H1 (cell line): ENCODE measurements around the gene CD44. TPM values are rescaled to one million over a fixed set of nuclear protein-coding genes. Genes with fewer than 3 reads are reported as not detected.

Experiments
- CTCF ChIA-PET: fragments of 300-600 bp; sonication (Branson Sonifier 250); formaldehyde crosslinking; loops from one replicate; lab custom pipeline; 2021; ENCODE audit not compliant: partially characterized antibody; lab: Charles Lee
- POLR2A ChIA-PET: fragments of 300-600 bp; sonication (Branson Sonifier 250); formaldehyde crosslinking; loops from one replicate; lab custom pipeline; 2021; ENCODE audit warnings: inconsistent platforms; ENCODE audit not compliant: partially characterized antibody; lab: Charles Lee
- DNase-seq, 2 experiments: peaks; one replicate each; pipeline versions ENCODE4 v3.0.0 to v3.0.0-alpha.2; 2010 to 2022; ENCODE audit warnings: low spot score in 2 of 2, low read depth in 1 of 2, mixed read lengths in 1 of 2
- FAIRE-seq: peaks from 2 replicates; lab custom pipeline; 2011; peaks lifted over from hg19 to GRCh38; lab: Jason Lieb, UNC
- H2AFZ ChIP-seq: 2 replicates; pipeline ENCODE4 v1.8.1; 2012; ENCODE audit warnings: low read length, inconsistent platforms
- H2AK5ac ChIP-seq: 2 replicates; pipeline ENCODE4 v1.6.1; 2013; ENCODE audit warnings: low read depth, low read length
- H2BK120ac ChIP-seq: replicated peaks from 2 replicates; pipeline ENCODE3; 2013; ENCODE audit warnings: low read depth, low read length, inconsistent platforms
- H2BK12ac ChIP-seq: 2 replicates; pipeline ENCODE4 v1.6.1; 2013; ENCODE audit warnings: low read depth, low read length
- H2BK15ac ChIP-seq: 2 replicates; pipeline ENCODE4 v1.6.1; 2013; ENCODE audit warnings: low read length
- H2BK20ac ChIP-seq: 2 replicates; pipeline ENCODE4 v1.6.1; 2013; ENCODE audit warnings: low read length
- H2BK5ac ChIP-seq: 2 replicates; pipeline ENCODE4 v1.6.1; 2013; ENCODE audit warnings: low read depth, low read length
- H3K14ac ChIP-seq: 2 replicates; pipeline ENCODE4 v1.6.1; 2013; ENCODE audit warnings: inconsistent platforms; ENCODE audit not compliant: insufficient read length
- H3K18ac ChIP-seq: 2 replicates; pipeline ENCODE4 v1.6.1; 2013; ENCODE audit warnings: low read length; ENCODE audit errors: extremely low read depth
- H3K23ac ChIP-seq: 2 replicates; pipeline ENCODE4 v1.6.1; 2013; ENCODE audit warnings: inconsistent platforms; ENCODE audit not compliant: insufficient read length
- H3K23me2 ChIP-seq: 2 replicates; pipeline ENCODE4 v1.6.1; 2013; ENCODE audit warnings: low read depth, low read length
- H3K27ac ChIP-seq: 2 replicates; pipeline ENCODE4 v1.6.1; 2011; ENCODE audit warnings: low read depth, low read length, inconsistent platforms
- H3K27me3 ChIP-seq, 4 experiments: replicated peaks in 1 of 4; 1 replicate in 1 of 4; 2 replicates in 3 of 4; pipeline versions ENCODE4 v1.6.1 to v1.8.1; 2011 to 2013; ENCODE audit warnings: low read length in 3 of 4, mild to moderate bottlenecking in 3 of 4, inconsistent platforms in 2 of 4, mixed read lengths in 2 of 4, moderate library complexity in 1 of 4; ENCODE audit not compliant: control insufficient read depth in 3 of 4, insufficient read depth in 3 of 4; ENCODE audit errors: extremely low read depth in 1 of 4
- H3K36me3 ChIP-seq, 4 experiments: 2 replicates each; pipeline versions ENCODE4 v1.6.1 to v1.8.1; 2011 to 2013; ENCODE audit warnings: mild to moderate bottlenecking in 4 of 4, low read length in 3 of 4, moderate library complexity in 2 of 4, control low read depth in 1 of 4, inconsistent platforms in 1 of 4; ENCODE audit not compliant: insufficient read depth in 4 of 4, control insufficient read depth in 2 of 4
- H3K4ac ChIP-seq: replicated peaks from 2 replicates; pipeline ENCODE3; 2013; ENCODE audit warnings: low read length, low read depth, mixed read lengths, inconsistent platforms; ENCODE audit not compliant: insufficient read length
- H3K4me1 ChIP-seq, 4 experiments: replicated peaks in 1 of 4; 1 replicate in 1 of 4; 2 replicates in 3 of 4; pipeline versions ENCODE4 v1.6.1 to v1.8.1; 2011 to 2013; ENCODE audit warnings: low read length in 3 of 4, inconsistent platforms in 2 of 4, mixed read lengths in 1 of 4; ENCODE audit not compliant: insufficient read depth in 4 of 4, control insufficient read depth in 3 of 4
- H3K4me2 ChIP-seq, 2 experiments: 2 replicates each; pipeline versions ENCODE4 v1.6.1 to v1.8.1; 2011 to 2013; ENCODE audit warnings: low read depth in 2 of 2, low read length in 2 of 2, control low read depth in 1 of 2, inconsistent platforms in 1 of 2, mild to moderate bottlenecking in 1 of 2; ENCODE audit not compliant: insufficient read depth in 1 of 2
- H3K4me3 ChIP-seq, 4 experiments: fragments of 200-600, 300-600 bp in 1 of 4; sonication (generic), shearing (Covaris generic), sonication (Bioruptor Twin) in 1 of 4; 2 replicates each; pipeline versions ENCODE4 v1.5.1 to v1.8.1; 2011 to 2016; ENCODE audit warnings: low read length in 4 of 4, low read depth in 3 of 4, control low read depth in 2 of 4, inconsistent platforms in 2 of 4, mild to moderate bottlenecking in 2 of 4, mixed read lengths in 1 of 4, moderate library complexity in 1 of 4; ENCODE audit not compliant: insufficient read depth in 2 of 4; ENCODE audit errors: extremely low read depth in 1 of 4
- H3K56ac ChIP-seq: replicated peaks from 2 replicates; pipeline ENCODE3; 2013; ENCODE audit warnings: low read depth, mild to moderate bottlenecking, mixed read lengths, low read length, inconsistent platforms; ENCODE audit not compliant: insufficient read length
- H3K79me1 ChIP-seq: 2 replicates; pipeline ENCODE4 v1.6.1; 2013; ENCODE audit warnings: low read depth, low read length, control low read depth
- H3K79me2 ChIP-seq, 2 experiments: 2 replicates each; pipeline versions ENCODE4 v1.6.1 to v1.8.1; 2012 to 2013; ENCODE audit warnings: low read length in 2 of 2, mild to moderate bottlenecking in 2 of 2, inconsistent platforms in 1 of 2; ENCODE audit not compliant: insufficient read depth in 2 of 2, control insufficient read depth in 1 of 2
- H3K9ac ChIP-seq, 4 experiments: replicated peaks in 1 of 4; 1 replicate in 1 of 4; 2 replicates in 3 of 4; pipeline versions ENCODE4 v1.6.1 to v1.8.1; 2011 to 2013; ENCODE audit warnings: low read depth in 3 of 4, low read length in 3 of 4, control low read depth in 2 of 4, mild to moderate bottlenecking in 2 of 4, moderate library complexity in 2 of 4, inconsistent platforms in 1 of 4; ENCODE audit errors: extremely low read depth in 1 of 4
- H3K9me3 ChIP-seq, 2 experiments: 2 replicates each; pipeline versions ENCODE4 v1.6.1 to v1.8.1; 2012 to 2013; ENCODE audit warnings: mild to moderate bottlenecking in 2 of 2, moderate library complexity in 2 of 2, control low read depth in 1 of 2, inconsistent platforms in 1 of 2, low read depth in 1 of 2, low read length in 1 of 2, mixed read lengths in 1 of 2; ENCODE audit not compliant: insufficient read depth in 2 of 2
- H4K20me1 ChIP-seq, 2 experiments: replicated peaks in 1 of 2; 2 replicates each; pipeline versions ENCODE3 to v1.8.1; 2011 to 2013; ENCODE audit warnings: inconsistent platforms in 2 of 2, low read length in 2 of 2, mild to moderate bottlenecking in 1 of 2; ENCODE audit not compliant: insufficient read depth in 2 of 2, control insufficient read depth in 1 of 2
- H4K5ac ChIP-seq: 2 replicates; pipeline ENCODE4 v1.6.1; 2013; ENCODE audit warnings: low read length, low read depth, mixed read lengths, inconsistent platforms; ENCODE audit not compliant: insufficient read length
- H4K8ac ChIP-seq: 2 replicates; pipeline ENCODE4 v1.8.0; 2013; ENCODE audit warnings: mild to moderate bottlenecking, moderate library complexity, low read length, inconsistent platforms; ENCODE audit not compliant: insufficient read depth; ENCODE audit errors: extremely low read depth
- H4K91ac ChIP-seq: replicated peaks from 2 replicates; pipeline ENCODE3; 2013; ENCODE audit warnings: low read length, mixed read lengths, inconsistent platforms; ENCODE audit not compliant: insufficient read length
- ASH2L ChIP-seq: fragments of 200-600, 300-600 bp; sonication (generic); IDR thresholded peaks from one replicate; pipeline ENCODE4 v1.7.1; 2017; ENCODE audit warnings: low read length
- ATF2 ChIP-seq: IDR thresholded peaks from 2 replicates; pipeline ENCODE4 v1.6.1; 2012; ENCODE audit warnings: low read length, inconsistent platforms
- CEBPB ChIP-seq: IDR thresholded peaks from 2 replicates; pipeline ENCODE4 v1.6.1; 2012; ENCODE audit warnings: low read depth, low read length
- EZH2 ChIP-seq: fragments of 200-600 bp; sonication (generic); IDR thresholded peaks from 2 replicates; pipeline ENCODE4 v1.7.1; 2012; ENCODE audit warnings: low read depth, mild to moderate bottlenecking, moderate library complexity, low read length, inconsistent platforms; ENCODE audit not compliant: severe bottlenecking
- FOSL1 ChIP-seq: IDR thresholded peaks from 2 replicates; pipeline ENCODE4 v1.6.1; 2011; ENCODE audit warnings: mild to moderate bottlenecking, low read depth, low read length, moderate library complexity; ENCODE audit not compliant: insufficient read depth
- HDAC2 ChIP-seq, 2 experiments: fragments of 300-600 bp in 1 of 2; sonication (generic) in 1 of 2; IDR thresholded peaks; 2 replicates each; pipeline ENCODE4 v1.6.1; 2011 to 2012; ENCODE audit warnings: low read depth in 2 of 2, low read length in 2 of 2, mild to moderate bottlenecking in 2 of 2, moderate library complexity in 2 of 2, borderline replicate concordance in 1 of 2, inconsistent platforms in 1 of 2
- JUN ChIP-seq: IDR thresholded peaks from 2 replicates; pipeline ENCODE4 v1.6.1; 2011; ENCODE audit warnings: low read depth, mild to moderate bottlenecking, improper control_type of control experiment, low read length
- POLR2AphosphoS5 ChIP-seq: IDR thresholded peaks from 2 replicates; pipeline ENCODE4 v1.6.1; 2011; ENCODE audit warnings: low read depth, low read length
- RFX5 ChIP-seq: IDR thresholded peaks from 2 replicates; pipeline ENCODE4 v1.6.1; 2011; ENCODE audit warnings: low read depth, low read length, improper control_type of control experiment, borderline replicate concordance
- SP1 ChIP-seq: IDR thresholded peaks from 2 replicates; pipeline ENCODE4 v1.6.1; 2011; ENCODE audit warnings: low read depth, low read length
- TAF1 ChIP-seq: IDR thresholded peaks from 2 replicates; pipeline ENCODE4 v1.6.1; 2011; ENCODE audit warnings: mild to moderate bottlenecking, low read depth, low read length
- TCF12 ChIP-seq: IDR thresholded peaks from 2 replicates; pipeline ENCODE4 v1.6.1; 2011; ENCODE audit warnings: low read depth, mild to moderate bottlenecking, low read length
- ZNF274 ChIP-seq: IDR thresholded peaks from 2 replicates; pipeline ENCODE4 v1.7.0; 2012; ENCODE audit warnings: low read length, borderline replicate concordance; ENCODE audit errors: extremely low read depth
- WGBS, 2 experiments: shearing (Covaris generic) in 1 of 2; methylation state at CpG; one replicate each; pipeline versions ENCODE4 v1.1.6 to v1.1.7; 2013 to 2015; ENCODE audit warnings: low lambda C conversion rate in 2 of 2, mixed read lengths in 2 of 2, inconsistent platforms in 1 of 2, low coverage in 1 of 2, missing lambda C conversion rate in 1 of 2; ENCODE audit not compliant: insufficient replicate concordance in 2 of 2, insufficient coverage in 1 of 2, insufficient read length in 1 of 2; ENCODE audit errors: extremely low coverage in 1 of 2, missing lambda C conversion rate in 1 of 2; 5-methylcytosine and 5-hydroxymethylcytosine counted together
- polyA plus RNA-seq, 7 experiments: library from polyadenylated mRNA; depleted of rRNA in 3 of 7; stranded (reverse) in 5 of 7; unstranded in 2 of 7; fragments of >200 nt in 5 of 7; fragments of 200-250 nt in 2 of 7; gene quantifications; 1 replicate in 5 of 7; 2 replicates in 1 of 7; 4 replicates in 1 of 7; pipeline versions ENCODE4 v1.2.1 to v1.2.3, GENCODE V29; 2011 to 2013; ENCODE audit warnings: missing spikeins in 2 of 7, mixed read lengths in 2 of 7
- total RNA-seq: library from RNA; stranded (reverse); fragmentation: NEBNext Ultra II Directional; extraction: Animal tissue kit (Norgen Biotek cat#: 25700); gene quantifications from 2 replicates; pipeline ENCODE4 v1.2.1, GENCODE V29; 2021

CD44 gene
- total and polyA plus RNA-seq, 2 of the 8 experiments (the other 6 are each of a cell fraction or from before 2014, with no cell fraction given): 11.8 to 13.7 TPM

DNA sequence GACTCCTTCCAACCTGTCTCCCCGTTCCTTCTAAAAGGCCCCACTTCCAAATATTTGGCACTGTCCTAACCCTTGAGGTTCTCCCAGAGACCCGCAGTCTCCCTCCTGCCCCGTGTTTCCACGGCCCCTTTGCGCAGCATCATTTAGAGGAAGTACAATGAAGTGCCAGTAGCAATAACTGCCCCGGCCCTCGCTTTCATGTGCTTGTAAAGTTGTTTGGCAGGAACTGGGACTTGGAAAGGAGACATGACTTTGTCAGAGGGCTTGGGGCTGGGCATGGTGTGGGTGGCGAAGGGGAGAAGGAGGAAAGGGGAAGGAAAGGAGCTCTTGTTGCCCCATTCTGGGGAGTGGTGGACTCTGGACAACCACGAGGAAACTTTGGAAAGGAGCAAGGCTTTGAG, 2.6 kb downstream of the CD44 start:
- no peak for FAIRE-seq
- CTCF ChIA-PET: interaction anchor here (0.8 to 1.3 kb wide), 6 partner anchors 10 to 164 kb away, joined by 3 to 4 read pairs (median 3); no protein-coding TSS in a partner anchor
- no peak overlapping the region for H2BK15ac ChIP-seq
- H2BK12ac ChIP-seq: no peak overlapping the region
- no peak overlapping the region for H3K14ac ChIP-seq
- no peak overlapping the region for H3K4ac ChIP-seq
- DNase-seq: no peak
- no peak overlapping the region for H2BK5ac ChIP-seq
- H3K79me1 ChIP-seq: no peaks in the 10 kb centered on the region
- no peak overlapping the region for H4K91ac ChIP-seq
- no peak overlapping the region for H3K27ac ChIP-seq
- no peak overlapping the region for H4K5ac ChIP-seq
- no peak overlapping the region for H2AK5ac ChIP-seq
- no peak overlapping the region for H4K8ac ChIP-seq
- H3K18ac ChIP-seq: no peak overlapping the region
- H3K36me3 ChIP-seq: no peaks in the 10 kb centered on the region
- H3K9ac ChIP-seq: no peak overlapping the region
- no peak overlapping the region for H2BK20ac ChIP-seq
- H4K20me1 ChIP-seq: no peaks in the 10 kb centered on the region
- POLR2A ChIA-PET: interaction anchor here (0.6 kb wide), 1 partner anchor 9 kb away, joined by 3 read pairs; no protein-coding TSS in a partner anchor
- WGBS, 2 experiments: 83% methylated on average over 9 of the region's 9 CpGs; no CpG with 5 or more reads in 1 of the 2 experiments
- H3K27me3 ChIP-seq: peaks cover 21 to 35% (median 30%) of the 10 kb centered on the region in 4 experiments
- peaks cover 14% of the 10 kb centered on the region for H3K23me2 ChIP-seq
- peaks cover 0 to 8% (median 3%) of the 10 kb centered on the region in 4 experiments; a peak in 5 of 7 replicates for H3K4me1 ChIP-seq
- H3K9me3 ChIP-seq: no peaks in the 10 kb centered on the region
- H3K79me2 ChIP-seq: no peaks in the 10 kb centered on the region
- H2AFZ ChIP-seq: no peak overlapping the region
- no peak overlapping the region for H3K4me2 ChIP-seq
- H2BK120ac ChIP-seq: no peak overlapping the region
- H3K56ac ChIP-seq: no peak overlapping the region
- H3K4me3 ChIP-seq: no peak overlapping the region
- H3K23ac ChIP-seq: no peak overlapping the region
- TF ChIP-seq RFX5 (no peak), ASH2L (no peak), CEBPB (no peak), JUN (no peak), TCF12 (no peak), EZH2 (no peak), ZNF274 (no peak), ATF2 (no peak), POLR2AphosphoS5 (no peak), TAF1 (no peak), FOSL1 (no peak), SP1 (no peak), HDAC2 (IDR thresholded peaks at IDR 0.05; ENCODE audit: borderline replicate concordance in 1 of 2, low read depth in 2 of 2, low read length in 2 of 2) (no peak)
